ENCODE measurements around the gene TINCR.

DNA sequence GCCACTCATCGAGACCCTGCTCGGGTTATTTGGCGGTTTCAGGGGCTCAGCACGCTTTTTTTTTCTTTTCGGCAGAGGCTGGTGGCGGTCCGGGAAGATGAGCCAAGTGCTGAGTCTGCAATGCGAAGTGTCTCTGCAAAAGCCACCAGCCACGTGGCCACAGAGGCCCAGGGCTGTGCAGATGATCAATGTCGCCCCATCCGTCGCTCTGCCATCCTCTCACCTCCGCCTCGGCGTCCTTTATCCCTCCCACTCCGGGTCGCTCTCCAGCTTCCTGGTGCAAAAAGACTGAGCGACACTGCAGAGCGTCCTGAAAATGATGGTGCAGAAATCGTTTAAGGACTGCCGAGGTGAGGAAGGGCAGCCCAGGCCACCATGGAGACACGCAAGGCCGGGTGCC, 55.0 kb downstream of the TINCR start:
- TF ChIP-seq, protein P1, sequence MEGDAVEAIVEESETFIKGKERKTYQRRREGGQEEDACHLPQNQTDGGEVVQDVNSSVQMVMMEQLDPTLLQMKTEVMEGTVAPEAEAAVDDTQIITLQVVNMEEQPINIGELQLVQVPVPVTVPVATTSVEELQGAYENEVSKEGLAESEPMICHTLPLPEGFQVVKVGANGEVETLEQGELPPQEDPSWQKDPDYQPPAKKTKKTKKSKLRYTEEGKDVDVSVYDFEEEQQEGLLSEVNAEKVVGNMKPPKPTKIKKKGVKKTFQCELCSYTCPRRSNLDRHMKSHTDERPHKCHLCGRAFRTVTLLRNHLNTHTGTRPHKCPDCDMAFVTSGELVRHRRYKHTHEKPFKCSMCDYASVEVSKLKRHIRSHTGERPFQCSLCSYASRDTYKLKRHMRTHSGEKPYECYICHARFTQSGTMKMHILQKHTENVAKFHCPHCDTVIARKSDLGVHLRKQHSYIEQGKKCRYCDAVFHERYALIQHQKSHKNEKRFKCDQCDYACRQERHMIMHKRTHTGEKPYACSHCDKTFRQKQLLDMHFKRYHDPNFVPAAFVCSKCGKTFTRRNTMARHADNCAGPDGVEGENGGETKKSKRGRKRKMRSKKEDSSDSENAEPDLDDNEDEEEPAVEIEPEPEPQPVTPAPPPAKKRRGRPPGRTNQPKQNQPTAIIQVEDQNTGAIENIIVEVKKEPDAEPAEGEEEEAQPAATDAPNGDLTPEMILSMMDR (IDR thresholded peaks at IDR 0.05): no peak
- TF ChIP-seq POLR2A (IDR thresholded peaks at IDR 0.05): no peak

Data from lower leg skin (tissue), 3 donors.